Vagina (tissue), 2 donors: ENCODE data around the gene SLC18A2.

Experiments
- CTCF ChIP-seq, 3 experiments: fragments of 450-650 bp in 2 of 3; fragments of 200-600 bp in 1 of 3; sonication (generic) in 1 of 3; IDR thresholded peaks; one replicate each; pipeline ENCODE4 v1.5.1; 2017 to 2019; ENCODE audit warnings: antibody characterized with exemption in 3 of 3, mild to moderate bottlenecking in 2 of 3, moderate library complexity in 2 of 3
- POLR2A ChIP-seq, 2 donors: fragments of 450-650 bp; IDR thresholded peaks; one replicate each; pipeline ENCODE4 v1.6.1; 2017; ENCODE audit warnings: antibody characterized with exemption in 2 of 2, mild to moderate bottlenecking in 2 of 2, moderate library complexity in 2 of 2
- POLR2AphosphoS5 ChIP-seq, 2 donors: sonication (generic); formaldehyde crosslinking; IDR thresholded peaks; one replicate each; pipeline ENCODE4 v1.9.0; 2017; ENCODE audit warnings: antibody characterized with exemption in 2 of 2, mild to moderate bottlenecking in 2 of 2, low read depth in 1 of 2; ENCODE audit not compliant: insufficient read depth in 1 of 2

GRCh38 chr10:117212176-117212575 is 28.7 kb upstream of the SLC18A2 start:
- TF ChIP-seq POLR2AphosphoS5 (IDR thresholded peaks at IDR 0.05; ENCODE audit: insufficient read depth in 1 of 2, low read depth in 1 of 2): no peak
- TF ChIP-seq CTCF (IDR thresholded peaks at IDR 0.05): no peak
- TF ChIP-seq POLR2A (IDR thresholded peaks at IDR 0.05): no peak
